K562 (cell line): Measurements from ENCODE around the gene NEURL4. TPM values are rescaled to one million over a fixed set of nuclear protein-coding genes. Genes with fewer than 3 reads are reported as not detected.

Experiments used
- DNMT1 ChIP-seq: fragments of 450-650 bp; IDR thresholded peaks from 2 replicates; pipeline ENCODE4 v1.6.1; 2016; ENCODE audit warnings: antibody characterized with exemption, mild to moderate bottlenecking
- HOMEZ ChIP-seq: fragments of 250-450 bp; sonication (Bioruptor Pico); IDR thresholded peaks from 2 replicates; pipeline ENCODE4 v1.4.0; 2020; ENCODE audit warnings: mild to moderate bottlenecking, moderate library complexity
- LCOR ChIP-seq: sonication (generic); formaldehyde crosslinking; IDR thresholded peaks from 2 replicates; pipeline ENCODE4 v1.8.0; 2022; ENCODE audit warnings: mild to moderate bottlenecking, missing genetic modification reagents
- NR2F6 ChIP-seq: fragments of 450-650 bp; formaldehyde crosslinking; IDR thresholded peaks from 2 replicates; pipeline ENCODE4 v1.4.0; 2020; ENCODE audit warnings: mild to moderate bottlenecking
- POLR2AphosphoS5 ChIP-seq: IDR thresholded peaks from 2 replicates; pipeline ENCODE4 v1.6.1; 2011; ENCODE audit warnings: mild to moderate bottlenecking, low read depth, low read length, moderate library complexity; ENCODE audit not compliant: control insufficient read depth, insufficient read depth
- POLR3A ChIP-seq: IDR thresholded peaks from 2 replicates; pipeline ENCODE4 v1.6.1; 2011; ENCODE audit warnings: borderline replicate concordance, mild to moderate bottlenecking, moderate library complexity; ENCODE audit not compliant: insufficient read length, insufficient read depth; ENCODE audit errors: extremely low read depth
- ZBTB12 ChIP-seq: fragments of 250-450 bp; sonication (Bioruptor Pico); IDR thresholded peaks from 2 replicates; pipeline ENCODE4 v1.4.0; 2020
- ZC3H4 ChIP-seq: sonication (generic); formaldehyde crosslinking; IDR thresholded peaks from 2 replicates; pipeline ENCODE4 v1.9.0; 2021; ENCODE audit warnings: missing genetic modification reagents, borderline replicate concordance
- ZFP30 ChIP-seq: fragments of 250-450 bp; sonication (Bioruptor Pico); IDR thresholded peaks from 2 replicates; pipeline ENCODE4 v1.8.0; 2022; ENCODE audit warnings: moderate library complexity, mild to moderate bottlenecking, inconsistent platforms, borderline replicate concordance
- ZFP91 ChIP-seq: sonication (generic); formaldehyde crosslinking; IDR thresholded peaks from 2 replicates; pipeline ENCODE4 v1.8.0; 2022; ENCODE audit warnings: mild to moderate bottlenecking, missing genetic modification reagents
- polyA plus RNA-seq, 8 experiments: library from polyadenylated mRNA; depleted of rRNA in 4 of 8; stranded (reverse) in 5 of 8; unstranded in 3 of 8; fragments of >200 nt; fragmentation: Nextera tagmentation in 2 of 8; fragmentation: Illumina TruSeq in 1 of 8; extraction: Ambion mirVana in 2 of 8; extraction: Trizol in 1 of 8; gene quantifications; 2 replicates each; pipeline versions ENCODE4 v1.2.1 to v1.2.3, GENCODE V29; 2011 to 2014; ENCODE audit warnings: inconsistent platforms in 1 of 8, missing spikeins in 1 of 8
- total RNA-seq, 7 experiments: library from RNA; depleted of rRNA in 6 of 7; stranded (reverse); fragments of >200 nt in 6 of 7; fragmentation: Illumina TruSeq in 2 of 7; extraction: Trizol in 2 of 7; gene quantifications; 2 replicates each; pipeline versions ENCODE4 v1.2.1 to v1.2.3, GENCODE V29; 2011 to 2021; ENCODE audit warnings: low replicate concordance in 1 of 7

The NEURL4 gene
- total and polyA plus RNA-seq, 9 of the 15 experiments (the other 6 are each of a cell fraction or from before 2014, with no cell fraction given), result 0.08 to 37.4 (median 11.5) TPM

GRCh38 chr17:7315570-7316235 lies 13.4 kb downstream of the NEURL4 start (continued):
- TF ChIP-seq ZBTB12 (CRISPR knock-in tag) (no peak), NR2F6 (CRISPR knock-in tag) (no peak), HOMEZ (CRISPR knock-in tag) (no peak), ZC3H4 (no peak), POLR2AphosphoS5 (no peak), POLR3A (no peak), ZFP91 (no peak), DNMT1 (no peak), ZFP30 (CRISPR knock-in tag) (no peak), LCOR (CRISPR knock-in tag) (no peak)
